Neural crest cell (in vitro differentiated cells): ENCODE results near the gene RNASEH2A. TPM values are rescaled to one million over a fixed set of nuclear protein-coding genes. Genes with fewer than 3 reads are reported as not detected.

Experiments
- DNase-seq: peaks from one replicate; pipeline ENCODE4 v3.0.0; 2021; ENCODE audit warnings: low read depth, mixed read lengths, low spot score
- H3K27ac Mint-ChIP-seq: one replicate; pipeline ENCODE4 v1.8.0; 2021; ENCODE audit warnings: mild to moderate bottlenecking, mixed read lengths; ENCODE audit not compliant: unreplicated experiment
- H3K27me3 Mint-ChIP-seq: 2 replicates; pipeline ENCODE4 v1.8.0; 2021; ENCODE audit warnings: low read depth, mild to moderate bottlenecking, mixed read lengths
- H3K36me3 Mint-ChIP-seq: 2 replicates; pipeline ENCODE4 v1.8.0; 2021; ENCODE audit warnings: low read depth, mild to moderate bottlenecking, mixed read lengths
- H3K4me1 Mint-ChIP-seq: 2 replicates; pipeline ENCODE4 v1.8.0; 2021; ENCODE audit warnings: mixed read lengths
- H3K4me3 Mint-ChIP-seq: one replicate; pipeline ENCODE4 v1.8.0; 2021; ENCODE audit warnings: mild to moderate bottlenecking, mixed read lengths
- H3K9me3 Mint-ChIP-seq: 2 replicates; pipeline ENCODE4 v1.8.0; 2021; ENCODE audit warnings: mixed read lengths
- CTCF ChIP-seq: fragments of 200-600 bp; sonication (generic); conservative IDR thresholded peaks from 2 replicates; pipeline ENCODE4 v1.5.0; 2021; ENCODE audit warnings: antibody characterized with exemption, mild to moderate bottlenecking
- total RNA-seq: library from RNA; stranded (reverse); gene quantifications from 2 replicates; pipeline ENCODE4 v1.2.1, GENCODE V29; 2021

RNASEH2A gene
- total RNA-seq, 1 donor from 2014 or later: 87.4 TPM

- H3K27me3 Mint-ChIP-seq: peaks cover 1% of the 10 kb centered on the region
- no peak for TF ChIP-seq CTCF
- no peak overlapping the region for H3K27ac Mint-ChIP-seq
- no peaks in the 10 kb centered on the region for H3K36me3 Mint-ChIP-seq
- no peaks in the 10 kb centered on the region for H3K9me3 Mint-ChIP-seq
- DNase-seq: no peak
- H3K4me1 Mint-ChIP-seq: peaks cover 26% of the 10 kb centered on the region
- no peak overlapping the region for H3K4me3 Mint-ChIP-seq
Observed at GRCh38 chr19:12784394-12784870, 22.0 kb upstream of the RNASEH2A start.

GRCh38 chr19:12784871-12785430 is 21.4 kb upstream of the RNASEH2A start:
- no peak for DNase-seq
- no peak for TF ChIP-seq CTCF
- peaks cover 24% of the 10 kb centered on the region for H3K4me1 Mint-ChIP-seq
- no peak overlapping the region for H3K27ac Mint-ChIP-seq
- no peak overlapping the region for H3K4me3 Mint-ChIP-seq
- no peaks in the 10 kb centered on the region for H3K27me3 Mint-ChIP-seq
- no peaks in the 10 kb centered on the region for H3K36me3 Mint-ChIP-seq
- H3K9me3 Mint-ChIP-seq: no peaks in the 10 kb centered on the region

- TF ChIP-seq CTCF: no peak
- H3K9me3 Mint-ChIP-seq: no peaks in the 10 kb centered on the region
- H3K27ac Mint-ChIP-seq: no peak overlapping the region
- DNase-seq: no peak
- H3K4me3 Mint-ChIP-seq: no peak overlapping the region
- peaks cover 4% of the 10 kb centered on the region for H3K27me3 Mint-ChIP-seq
- H3K4me1 Mint-ChIP-seq: peaks cover 28% of the 10 kb centered on the region
- H3K36me3 Mint-ChIP-seq: no peaks in the 10 kb centered on the region
Observed at GRCh38 chr19:12785431-12786031, 20.9 kb upstream of the RNASEH2A start.

GRCh38 chr19:12786141-12786870 is 20.1 kb upstream of the RNASEH2A start:
- Mint-ChIP-seq H3K4me3 (no peak overlapping the region), H3K36me3 (no peaks in the 10 kb centered on the region), H3K27ac (no peak overlapping the region), H3K9me3 (no peaks in the 10 kb centered on the region), H3K4me1 (peaks cover 36% of the 10 kb centered on the region), H3K27me3 (peaks cover 11% of the 10 kb centered on the region)
- TF ChIP-seq CTCF: no peak
- DNase-seq: no peak

- no peak for DNase-seq
- Mint-ChIP-seq H3K36me3 (no peaks in the 10 kb centered on the region), H3K27me3 (peaks cover 11% of the 10 kb centered on the region), H3K9me3 (no peaks in the 10 kb centered on the region), H3K27ac (no peak overlapping the region), H3K4me3 (peak overlapping the region; percentile 21), H3K4me1 (peaks cover 35% of the 10 kb centered on the region)
- TF ChIP-seq CTCF: no peak
Observed at GRCh38 chr19:12786952-12787351, 19.4 kb upstream of the RNASEH2A start.
